ENCODE results near the gene GARS1. TPM values are rescaled to one million over a fixed set of nuclear protein-coding genes. Genes with fewer than 3 reads are reported as not detected.
"Not testable (repeated sequence)": the region's sequence is repeated elsewhere in the genome, so short reads cannot be mapped to it uniquely, and the experiment has no call there.

GARS1 gene
- total RNA-seq, 1 donor from 2014 or later, result 140 TPM

DNA sequence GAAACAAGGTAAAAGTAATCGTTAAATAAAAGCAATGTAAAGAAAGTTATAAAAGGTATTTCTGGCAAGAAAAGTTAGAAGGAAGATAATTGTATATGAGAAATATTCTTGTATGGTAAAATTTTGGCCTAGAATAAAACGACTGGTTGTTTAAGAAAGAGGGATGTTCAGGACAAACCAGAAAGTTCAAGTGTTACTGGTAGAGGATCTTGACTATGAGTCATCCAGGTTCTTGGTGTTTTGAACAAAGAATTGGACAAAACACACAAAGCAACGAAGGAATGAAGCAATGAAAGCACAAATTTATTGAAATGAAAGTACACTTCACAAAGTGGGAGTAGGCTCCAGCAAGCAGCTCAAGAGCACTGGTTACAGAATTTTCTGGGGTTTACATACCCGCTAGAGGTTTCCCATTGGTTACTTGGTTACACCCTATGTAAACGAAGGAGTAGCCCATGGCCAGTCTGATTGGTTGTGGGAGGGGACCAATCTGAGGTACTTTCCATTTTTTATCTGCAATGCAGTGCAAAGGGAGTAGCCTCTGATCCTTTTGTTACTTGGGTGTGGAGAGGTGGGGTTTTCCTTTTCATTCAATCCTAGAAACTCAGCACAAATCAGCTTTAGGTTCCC, 22.4 kb upstream of the GARS1 start:
- no peak for DNase-seq (ENCODE audit: low read depth)

DNA sequence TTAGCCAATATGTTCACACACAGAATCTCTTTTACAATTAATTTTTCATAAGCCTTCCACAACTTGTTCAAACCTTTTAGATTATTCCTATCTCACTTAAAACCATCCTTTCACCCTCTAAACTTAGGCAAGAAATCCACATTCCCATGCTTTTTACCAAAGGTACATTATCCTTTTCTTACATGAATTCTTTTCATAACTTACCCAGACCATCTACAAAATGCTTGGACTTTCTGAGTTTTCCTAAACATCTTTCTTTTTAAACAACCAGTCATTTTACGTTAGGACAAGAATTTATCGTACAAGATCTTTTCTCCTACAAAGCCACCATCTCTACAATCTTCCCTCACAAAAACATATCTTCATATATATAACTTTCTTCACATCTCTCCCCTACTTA, 18.8 kb upstream of the GARS1 start:
- no peak for DNase-seq (ENCODE audit: low read depth)

DNA sequence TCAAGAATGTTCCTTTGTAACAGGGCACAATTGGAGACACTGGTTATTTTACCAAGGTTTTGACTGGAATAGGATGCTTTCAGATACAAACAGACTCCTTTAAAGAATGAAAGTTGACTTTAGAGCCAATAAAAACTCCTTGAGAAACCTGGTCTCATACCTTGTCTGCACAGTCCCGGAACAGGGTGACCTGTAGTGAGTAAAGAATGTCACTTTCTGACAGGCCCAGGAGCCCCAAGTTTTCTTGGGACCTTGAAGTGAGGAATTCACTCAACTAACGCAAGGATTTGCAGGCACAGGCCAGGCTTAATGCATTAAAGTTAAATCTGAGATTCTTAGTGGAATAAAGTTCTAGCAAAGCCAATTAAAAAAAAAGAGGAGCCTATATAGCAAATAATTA, 11.5 kb upstream of the GARS1 start:
- no peak for DNase-seq (ENCODE audit: low read depth)

DNA sequence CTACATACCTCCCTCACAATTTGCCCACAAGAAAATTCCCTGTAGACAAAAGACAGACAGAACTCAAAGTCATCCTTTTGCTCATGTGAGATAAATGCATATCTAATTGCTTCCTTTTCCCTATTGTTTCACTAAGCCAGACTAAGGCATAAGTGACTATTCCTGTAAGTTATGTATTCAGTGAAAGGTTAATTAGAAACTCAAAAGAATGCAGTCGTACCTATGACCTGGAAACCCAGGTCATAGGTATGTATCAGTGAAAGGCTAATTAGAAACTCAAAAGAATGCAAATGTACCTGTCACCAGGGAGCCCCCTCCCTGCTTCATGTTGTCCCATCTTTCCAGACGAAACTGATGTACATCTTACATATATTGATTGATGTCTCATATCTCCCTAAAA, 10.3 kb upstream of the GARS1 start:
- DNase-seq (ENCODE audit: low read depth), result no peak

DNA sequence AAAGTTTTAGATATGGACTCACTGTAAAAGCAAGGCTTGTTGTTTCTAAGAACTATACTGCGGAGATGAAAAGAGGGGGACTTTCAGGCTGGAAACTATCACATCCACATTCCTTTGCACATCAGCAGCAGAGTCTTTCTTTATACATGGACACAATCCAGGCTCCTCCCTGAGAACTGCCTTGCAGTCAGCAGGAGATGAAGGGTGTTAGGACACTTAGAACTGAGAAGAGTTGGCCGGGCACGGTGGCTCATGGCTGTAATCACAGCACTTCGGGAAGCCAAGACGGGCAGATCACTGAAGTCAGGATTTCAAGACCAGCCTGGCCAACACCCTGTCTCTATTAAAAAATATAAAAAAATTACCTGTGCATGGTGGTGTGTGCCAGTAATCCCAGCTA, 9.7 kb upstream of the GARS1 start:
- no peak for DNase-seq (ENCODE audit: low read depth)

DNA sequence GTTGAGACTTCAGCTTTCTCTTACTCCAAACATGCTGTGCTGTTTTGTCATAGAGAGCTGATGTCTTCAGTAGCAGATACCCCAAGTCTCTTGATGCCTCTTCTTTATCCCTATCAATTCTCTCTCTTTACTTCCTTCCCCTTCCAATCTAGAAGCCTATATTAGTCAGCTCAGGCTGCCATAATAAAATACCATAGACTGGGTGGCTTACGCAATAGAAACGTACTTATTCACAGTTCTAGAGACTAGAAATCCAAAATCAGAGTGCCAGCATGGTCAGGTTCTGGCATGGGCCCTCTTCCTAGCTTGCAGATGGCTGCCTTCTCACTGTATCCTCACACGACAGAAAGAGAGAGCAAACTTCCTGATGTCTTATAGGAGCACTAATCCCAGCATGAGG, 9.0 kb upstream of the GARS1 start:
- DNase-seq (ENCODE audit: low read depth), result no peak

DNA sequence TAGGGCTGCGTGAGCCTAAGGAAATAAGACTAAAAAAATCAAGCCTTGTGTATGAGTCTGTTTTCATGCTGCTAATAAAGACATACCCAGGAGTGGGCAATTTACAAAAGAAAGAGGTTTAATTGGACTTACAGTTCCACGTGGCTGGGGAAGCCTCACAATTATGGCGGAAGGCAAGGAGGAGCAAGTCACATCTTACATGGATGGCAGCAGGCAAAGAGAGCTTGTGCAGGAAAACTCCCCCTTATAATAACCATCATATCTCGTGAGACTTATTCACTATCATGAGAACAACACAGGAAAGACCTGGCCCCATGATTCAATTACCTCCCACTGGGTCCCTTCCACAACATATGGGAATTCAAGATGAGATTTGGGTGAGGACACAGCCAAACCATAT, 7.1 kb upstream of the GARS1 start:
- DNase-seq (ENCODE audit: low read depth), result not testable (repeated sequence)

DNA sequence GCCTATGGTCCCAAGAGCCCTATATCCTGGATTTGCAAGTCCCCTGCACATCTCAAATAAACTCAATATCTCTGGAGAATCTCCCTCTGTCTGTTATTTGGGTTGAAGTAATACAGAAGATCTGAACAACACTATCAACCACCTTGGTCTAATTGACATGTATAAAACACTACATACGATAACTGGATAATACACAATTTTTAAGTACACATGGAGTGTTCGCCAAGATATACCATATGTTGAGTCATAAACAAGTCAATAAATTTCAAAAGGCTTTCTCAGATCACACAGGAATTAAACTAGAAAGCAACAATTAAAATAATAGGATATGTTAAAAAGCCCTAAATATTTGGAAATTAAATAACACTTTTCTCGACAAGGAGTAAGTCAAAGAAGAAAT, 5.6 kb upstream of the GARS1 start:
- no peak for DNase-seq (ENCODE audit: low read depth)

DNA sequence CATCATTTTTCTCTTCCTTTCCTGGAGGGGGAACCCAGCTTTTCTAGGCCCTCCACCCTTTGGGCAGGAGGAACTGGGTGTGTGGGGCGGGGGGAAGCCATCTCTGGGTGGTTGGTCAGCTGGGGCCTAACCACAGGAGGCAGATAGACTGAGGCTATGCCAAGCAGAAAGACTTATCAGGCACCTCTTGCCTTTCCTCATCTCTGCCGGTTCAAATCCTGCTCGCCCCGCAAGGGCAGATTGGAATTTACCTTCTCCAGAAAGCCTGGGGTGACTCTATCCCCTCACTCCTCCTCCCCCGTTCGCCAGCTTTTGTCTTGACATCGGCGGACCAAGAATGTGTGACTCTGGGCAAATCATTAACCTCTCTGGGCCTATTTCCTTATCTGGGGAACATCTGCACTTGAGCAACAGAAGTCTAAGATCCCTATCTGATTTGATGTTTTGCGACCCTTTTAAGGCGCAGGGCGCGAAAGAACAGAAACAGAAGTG, 584 bp upstream of the GARS1 start:
- DNase-seq (ENCODE audit: low read depth), result no peak

DNA sequence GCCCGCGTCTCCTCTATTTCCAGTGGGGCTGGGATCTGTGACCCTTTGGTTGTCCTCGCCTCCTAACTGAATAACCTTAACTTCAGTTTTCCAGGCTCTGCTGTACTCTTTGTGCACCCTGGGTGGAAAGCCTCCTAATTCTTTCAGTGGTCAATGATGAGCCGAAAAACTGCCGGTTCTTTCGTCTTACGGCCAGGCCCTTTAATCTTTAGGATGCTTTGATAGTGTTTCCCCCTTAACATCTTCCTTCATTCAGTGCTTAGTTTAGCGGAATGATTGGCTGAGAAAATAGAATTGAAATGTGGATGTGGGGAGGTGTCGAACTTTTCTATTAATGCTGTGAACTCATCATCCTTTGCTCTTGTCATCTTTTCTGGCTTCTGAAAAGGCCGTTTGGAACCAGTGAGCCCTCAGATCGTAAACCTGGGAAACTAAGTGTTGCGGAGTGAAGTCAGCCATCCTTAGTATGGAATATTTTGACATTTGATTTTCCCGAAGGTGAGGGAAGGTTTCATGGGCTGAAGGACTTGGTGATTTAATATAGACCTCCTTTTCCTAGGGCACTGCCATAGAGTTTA, 847 bp downstream of the GARS1 start:
- DNase-seq (ENCODE audit: low read depth), result peak; percentile 25

DNA sequence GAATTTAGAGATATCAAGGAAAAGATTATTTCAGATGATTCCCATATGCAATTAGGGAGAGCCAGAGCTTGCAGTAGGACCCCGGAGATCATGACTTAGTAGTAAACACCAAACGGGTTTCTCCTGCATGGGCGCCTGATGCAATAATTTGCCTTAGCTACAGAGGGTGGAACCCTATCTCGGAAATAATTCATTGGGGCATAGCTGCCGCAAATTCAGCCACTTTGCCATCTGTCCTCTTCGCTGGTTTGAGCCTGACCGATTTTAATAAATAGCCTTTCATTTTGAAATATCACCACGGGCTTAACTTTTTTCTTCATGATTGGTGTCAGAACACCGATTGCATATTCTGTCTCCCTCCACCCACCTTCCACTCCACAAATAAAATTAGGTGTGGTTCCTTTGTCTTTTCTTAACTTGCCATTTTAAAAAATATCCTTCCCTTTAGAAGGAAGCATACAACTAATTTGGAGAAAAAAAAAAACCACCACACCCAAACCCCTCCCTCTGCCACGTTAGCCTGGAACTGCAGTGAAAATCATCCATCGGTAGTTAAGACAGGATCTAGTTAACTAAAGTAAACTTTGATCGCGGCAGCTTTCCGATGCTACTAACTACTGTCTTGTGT, 1.4 kb downstream of the GARS1 start:
- peak; percentile 53 for DNase-seq (ENCODE audit: low read depth)

DNA sequence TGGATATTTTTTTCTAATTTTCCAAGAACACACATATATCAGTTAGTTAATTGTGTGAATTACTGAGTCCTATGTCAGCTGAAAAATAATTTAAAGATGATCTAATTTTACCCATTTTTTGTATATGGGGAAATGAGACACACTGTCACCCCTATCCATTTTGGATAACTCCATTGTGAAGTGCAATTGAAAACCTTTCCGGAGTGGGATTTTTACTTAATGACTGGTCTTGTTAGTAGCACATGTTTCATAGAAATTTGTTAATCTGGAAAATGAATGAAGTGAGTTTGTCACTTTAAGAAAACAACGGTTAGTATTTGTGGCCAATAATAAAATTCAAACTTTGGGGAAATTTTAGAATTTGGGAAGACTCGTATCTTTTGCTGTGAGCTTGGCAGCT, 2.0 kb downstream of the GARS1 start:
- peak; percentile 8 for DNase-seq (ENCODE audit: low read depth)

DNA sequence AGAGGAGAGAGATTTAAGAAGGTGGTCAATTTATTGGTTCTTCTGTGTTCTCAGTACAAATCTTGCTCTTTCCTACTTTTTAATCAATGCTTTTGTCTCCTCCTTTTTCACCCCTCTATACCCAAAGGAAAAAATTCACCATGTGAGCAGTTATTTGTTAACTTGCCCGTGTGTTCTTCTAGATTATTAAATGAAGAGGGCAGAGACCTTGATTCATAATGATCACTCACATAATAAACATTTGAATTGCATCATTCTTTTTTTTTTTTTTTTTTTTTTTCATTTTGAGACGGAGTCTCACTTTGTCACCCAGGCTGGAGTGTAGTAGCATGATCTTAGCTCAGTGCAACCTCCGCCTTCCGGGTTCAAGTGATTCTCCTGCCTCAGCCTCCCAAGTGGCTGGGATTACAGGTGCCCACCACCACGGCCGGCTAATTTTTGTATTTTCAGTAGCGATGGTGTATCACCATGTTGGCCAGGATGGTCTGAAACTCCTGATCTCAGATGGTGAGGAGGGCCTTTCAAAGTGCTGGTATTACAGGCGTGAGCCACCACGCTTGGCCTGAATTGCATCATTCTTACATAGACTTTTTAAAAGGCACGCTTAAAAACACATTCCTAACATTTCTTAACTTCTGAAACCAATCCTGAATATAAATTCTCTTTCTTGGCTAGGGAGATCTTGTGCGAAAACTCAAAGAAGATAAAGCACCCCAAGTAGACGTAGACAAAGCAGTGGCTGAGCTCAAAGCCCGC, 3.6 kb downstream of the GARS1 start:
- DNase-seq (ENCODE audit: low read depth), result no peak

DNA sequence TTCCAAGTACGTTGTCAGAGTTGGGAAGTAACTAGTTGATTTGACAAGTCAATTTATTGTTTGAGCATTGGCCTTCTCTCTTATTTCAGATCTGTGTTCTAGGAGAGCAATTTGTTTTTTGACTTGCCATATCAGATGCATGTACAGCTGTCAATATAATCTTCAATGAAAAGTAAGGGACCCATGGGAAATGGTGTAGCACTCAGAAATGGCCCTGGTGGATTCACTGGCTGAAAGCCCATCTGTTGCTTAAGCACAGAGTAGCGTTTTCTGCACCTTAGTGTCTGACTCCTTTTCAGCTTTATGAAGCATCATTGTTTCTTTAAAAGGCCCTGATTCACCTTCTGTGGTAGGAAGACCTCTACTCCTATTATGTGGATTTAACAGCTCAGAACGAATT, 10.2 kb downstream of the GARS1 start:
- no peak for DNase-seq (ENCODE audit: low read depth)

DNA sequence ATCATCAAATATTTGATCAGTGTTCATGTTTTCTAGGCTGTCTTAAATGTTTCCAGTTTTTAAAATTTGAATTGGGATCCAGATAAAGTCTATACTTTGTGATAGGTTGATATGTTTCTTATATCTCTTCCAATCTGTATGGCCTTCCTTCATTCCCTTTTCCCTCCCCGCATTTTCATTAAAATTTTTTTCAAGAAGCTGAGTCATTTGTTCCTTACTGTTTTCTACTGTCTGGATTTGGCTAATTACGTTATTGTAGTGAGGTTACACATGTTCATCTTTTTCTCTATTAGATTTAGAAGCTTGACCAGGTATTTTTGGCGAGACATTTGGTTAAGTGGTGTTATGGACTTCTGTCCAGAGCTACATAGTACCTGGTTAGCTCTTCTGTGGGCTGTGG, 11.2 kb downstream of the GARS1 start:
- no peak for DNase-seq (ENCODE audit: low read depth)

DNA sequence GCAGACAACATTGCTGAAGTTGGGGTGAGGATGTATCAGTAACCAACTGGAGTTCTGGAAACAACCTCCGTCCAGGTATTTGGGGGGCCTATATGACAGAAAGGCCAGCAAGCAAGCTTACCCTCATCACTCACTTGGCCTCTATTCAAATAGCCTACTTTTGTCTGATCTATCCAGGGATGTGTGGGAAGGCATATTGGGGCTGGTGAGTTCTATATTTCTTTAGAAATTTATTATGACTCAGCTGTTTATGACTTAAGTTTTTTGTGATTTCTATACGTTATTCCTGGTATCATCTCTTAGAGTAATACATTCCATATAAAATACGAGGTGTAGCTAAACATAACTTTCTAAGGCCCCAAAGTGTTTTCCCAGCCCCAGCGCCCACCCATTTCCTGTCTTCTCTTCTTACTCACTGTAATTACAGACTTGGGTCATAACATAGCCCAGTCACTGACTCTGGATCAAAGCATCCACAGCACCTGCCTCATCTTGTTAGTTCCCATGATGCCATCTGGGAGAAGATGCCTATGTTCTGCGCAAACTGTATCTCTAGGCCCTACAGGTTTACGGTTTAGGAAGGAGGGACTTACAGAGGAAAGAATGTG, 18.1 kb downstream of the GARS1 start:
- no peak for DNase-seq (ENCODE audit: low read depth)

DNA sequence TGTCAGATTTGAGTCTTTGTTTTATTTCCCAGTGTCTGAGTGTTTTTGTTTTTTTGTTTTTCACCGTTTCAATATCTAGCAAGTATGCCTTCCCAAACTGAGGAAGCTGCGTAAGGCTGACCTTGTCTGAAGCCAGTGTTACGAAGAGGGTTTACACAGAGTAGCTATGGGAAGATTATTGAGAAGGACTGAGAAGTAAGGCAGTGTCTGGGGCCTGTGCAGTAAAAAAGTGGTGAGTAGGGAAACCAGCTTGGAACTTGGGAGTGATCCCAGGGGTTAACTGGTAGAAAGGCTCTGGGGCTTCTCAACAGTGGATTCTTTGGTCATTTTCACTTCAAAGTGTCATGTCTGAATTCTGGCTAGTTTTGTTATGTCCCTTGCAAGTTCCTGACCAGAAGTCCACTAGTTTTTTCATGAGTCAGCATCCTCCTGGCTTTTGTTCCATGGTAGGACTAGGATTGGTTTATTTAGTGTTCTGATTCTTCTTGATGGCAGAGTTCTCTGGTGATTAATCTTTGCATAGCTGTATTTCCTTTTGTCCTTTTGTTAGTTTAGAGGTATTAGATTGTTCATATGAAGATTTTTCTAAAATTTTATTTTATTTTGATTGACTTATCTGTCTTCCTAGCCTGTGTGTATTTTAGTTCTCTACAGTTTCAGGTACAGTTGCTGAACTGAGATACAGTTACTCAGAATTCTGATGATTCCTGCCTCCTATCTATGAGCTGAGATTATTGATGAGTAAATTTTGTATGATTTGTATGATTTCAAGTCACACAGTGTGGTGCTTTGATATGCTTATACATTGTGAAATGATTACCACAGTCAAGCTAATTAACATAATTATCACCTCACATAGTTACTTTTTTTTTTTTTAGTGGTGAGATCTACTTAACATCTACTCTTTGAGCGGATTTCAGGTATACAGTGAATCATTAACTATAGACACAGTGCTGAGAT, 19.0 kb downstream of the GARS1 start:
- peak; percentile 16 for DNase-seq (ENCODE audit: low read depth)

DNA sequence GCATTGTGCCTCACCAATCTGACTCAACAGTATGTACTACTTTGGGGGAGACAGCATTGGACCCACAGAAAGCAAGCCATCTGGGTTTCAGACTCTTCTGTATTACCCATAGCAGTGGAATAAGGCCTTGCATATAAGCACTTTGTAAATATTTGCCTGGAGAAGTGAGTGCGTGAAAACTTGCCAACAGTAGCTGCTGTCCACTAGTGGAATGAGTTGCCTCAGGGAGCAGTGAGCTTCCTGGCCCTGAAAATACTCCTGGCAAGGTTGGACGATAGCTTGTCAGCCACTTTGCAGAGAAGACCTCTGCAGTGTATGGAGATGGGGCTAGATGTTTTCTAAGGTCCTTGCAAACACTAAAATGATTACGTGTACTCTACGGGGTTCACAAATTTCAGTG, 21.6 kb downstream of the GARS1 start:
- DNase-seq (ENCODE audit: low read depth), result no peak

DNA sequence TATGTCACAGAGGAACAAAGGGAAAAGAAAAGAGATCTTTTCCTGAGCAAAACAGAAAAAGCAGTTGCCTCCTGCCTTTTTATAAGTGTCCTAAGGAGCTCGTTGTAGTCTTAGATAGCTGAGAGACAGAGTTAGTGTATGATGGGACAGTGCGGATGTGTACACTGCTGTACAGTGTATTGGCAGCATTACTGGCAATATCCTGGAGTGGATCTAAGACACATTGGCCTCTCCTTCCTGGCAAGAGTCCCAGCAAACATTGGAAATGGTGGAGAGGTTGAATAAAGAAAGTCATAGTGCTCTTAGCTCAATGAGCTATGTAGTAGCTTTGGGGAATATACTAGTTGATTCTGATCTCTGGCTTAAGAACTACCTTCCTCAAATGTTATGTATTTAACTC, 22.7 kb downstream of the GARS1 start:
- DNase-seq (ENCODE audit: low read depth), result no peak

DNA sequence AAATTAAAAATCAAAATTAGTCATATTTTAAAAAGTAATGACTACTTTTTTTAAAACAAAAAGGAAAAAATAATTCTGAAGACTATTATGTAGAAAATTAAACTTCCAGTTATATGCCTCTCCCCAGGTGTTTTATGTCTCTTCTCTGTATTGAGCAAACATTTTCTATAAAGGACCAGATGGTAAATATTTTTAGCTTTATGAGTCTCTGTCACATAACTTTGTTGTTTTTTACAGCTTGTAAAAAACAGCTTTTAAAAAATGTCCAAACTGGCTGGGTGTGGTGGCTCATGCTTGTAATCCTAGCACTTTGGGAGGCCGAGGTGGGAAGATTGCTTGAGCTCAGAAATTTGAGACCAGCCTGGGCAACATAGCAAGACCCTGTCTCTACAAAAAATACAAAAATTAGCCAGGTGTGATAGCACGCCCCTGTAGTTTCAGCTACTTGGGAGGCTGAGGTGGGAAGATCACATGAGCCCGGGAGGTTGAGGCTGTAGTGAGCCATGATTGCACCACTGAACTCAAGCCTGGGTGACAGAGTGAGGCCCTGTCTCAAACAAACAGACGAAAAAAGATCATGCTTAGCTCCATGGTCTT, 23.5 kb downstream of the GARS1 start:
- no peak for DNase-seq (ENCODE audit: low read depth)
